ENCODE results near the gene PPP1R15B. TPM values are rescaled to one million over a fixed set of nuclear protein-coding genes. Genes with fewer than 3 reads are reported as not detected.

PPP1R15B gene
- total RNA-seq, 1 experiment from 2014 or later = 52.5 TPM

GRCh38 chr1:204377800-204378668 lies 33.6 kb downstream of the PPP1R15B start:
- DNase-seq (ENCODE audit: low spot score) = peak; percentile 29
- BruUV-seq (replicated peaks) = no TSS peak

DNA sequence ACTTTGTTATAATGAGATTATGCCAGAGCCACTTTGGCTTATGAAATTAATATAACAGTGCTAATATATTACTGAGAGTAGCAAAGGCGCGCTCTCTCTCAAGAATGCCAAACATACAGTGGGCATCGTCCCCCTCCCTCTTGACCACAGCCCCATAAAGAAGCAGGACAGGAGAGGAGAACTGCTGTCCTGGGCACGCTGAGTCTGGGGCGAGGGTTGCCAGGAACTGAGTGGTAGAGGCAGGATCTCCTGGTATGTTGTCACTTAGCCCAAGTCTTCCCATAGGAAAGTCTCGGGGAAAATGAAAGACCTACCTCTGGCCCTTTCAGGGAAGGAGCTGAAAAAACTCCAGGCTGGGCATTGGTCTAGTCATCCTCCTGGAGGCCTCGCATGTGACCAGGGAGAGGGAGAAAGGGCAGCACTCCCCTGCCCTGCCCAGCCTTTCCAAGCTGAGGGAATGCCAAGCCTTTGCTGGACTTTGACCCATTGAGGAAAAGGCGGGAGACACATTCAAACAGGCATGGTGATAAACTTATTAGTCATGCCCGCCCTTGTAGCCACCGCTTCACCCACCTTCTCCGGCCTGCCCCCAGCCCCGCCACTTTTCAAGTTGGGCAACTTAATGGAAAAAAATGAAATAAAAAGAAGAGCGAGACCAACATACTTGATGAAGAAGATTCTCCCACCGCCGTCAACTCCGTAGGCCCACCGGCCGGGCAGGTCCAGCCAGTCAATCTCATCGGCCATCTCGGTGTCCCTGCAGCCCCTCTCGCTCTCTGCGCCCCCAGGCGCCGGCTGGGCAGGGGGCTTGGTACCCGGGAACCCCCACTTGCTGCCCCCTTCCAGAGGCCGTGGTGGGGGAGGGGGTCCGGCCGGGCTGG lies 34.5 kb downstream of the PPP1R15B start:
- H3K36me3 ChIP-seq (ENCODE audit: insufficient read depth, low read length, poor library complexity, severe bottlenecking) = no peaks in the 10 kb centered on the region
- DNase-seq (ENCODE audit: low spot score) = no peak
- H3K4me1 ChIP-seq (ENCODE audit: insufficient read depth, low read length, poor library complexity, severe bottlenecking) = no peaks in the 10 kb centered on the region
- peak overlapping the region; percentile 35 for H3K4me3 ChIP-seq (ENCODE audit: low read depth, low read length, poor library complexity, severe bottlenecking)
- peaks cover 71% of the 10 kb centered on the region for H3K27me3 ChIP-seq (replicated peaks; ENCODE audit: insufficient read depth, low read depth, low read length, poor library complexity)
- ChIA-PET POLR2A (ENCODE audit: low non-redundant PET) (no interaction called here), CTCF (no interaction called here)
- no TSS peak for BruUV-seq (replicated peaks)
- TF ChIP-seq CTCF (conservative IDR thresholded peaks at IDR 0.05; ENCODE audit: low read depth, low read length) (no peak), EZH2 (IDR thresholded peaks at IDR 0.05; ENCODE audit: borderline replicate concordance, low read depth, low read length, poor library complexity, severe bottlenecking) (no peak)
- H3K9me3 ChIP-seq (ENCODE audit: low read depth, low read length, poor library complexity, severe bottlenecking) = no peaks in the 10 kb centered on the region
- no peak overlapping the region for H3K27ac ChIP-seq (ENCODE audit: low read depth, low read length, poor library complexity, severe bottlenecking)
- intact Hi-C loops (cut with micrococcal nuclease; ENCODE audit: unreplicated experiment) = no loop called here

More at GRCh38 chr1:204377800-204378668, 33.6 kb downstream of the PPP1R15B start:
- TF ChIP-seq CTCF (conservative IDR thresholded peaks at IDR 0.05; ENCODE audit: low read depth, low read length) (no peak), EZH2 (IDR thresholded peaks at IDR 0.05; ENCODE audit: borderline replicate concordance, low read depth, low read length, poor library complexity, severe bottlenecking) (peak; percentile 68)
- Histone ChIP-seq H3K27ac (ENCODE audit: low read depth, low read length, poor library complexity, severe bottlenecking) (no peak overlapping the region), H3K27me3 (replicated peaks; ENCODE audit: insufficient read depth, low read depth, low read length, poor library complexity) (peaks cover 65% of the 10 kb centered on the region), H3K36me3 (ENCODE audit: insufficient read depth, low read length, poor library complexity, severe bottlenecking) (no peaks in the 10 kb centered on the region), H3K4me1 (ENCODE audit: insufficient read depth, low read length, poor library complexity, severe bottlenecking) (no peaks in the 10 kb centered on the region), H3K4me3 (ENCODE audit: low read depth, low read length, poor library complexity, severe bottlenecking) (peak overlapping the region; percentile 35), H3K9me3 (ENCODE audit: low read depth, low read length, poor library complexity, severe bottlenecking) (no peaks in the 10 kb centered on the region)
- POLR2A ChIA-PET (ENCODE audit: low non-redundant PET) = interaction anchor here (0.6 kb wide), 1 partner anchor 19 kb away, joined by 7 read pairs; no protein-coding TSS in a partner anchor
- CTCF ChIA-PET = no interaction called here
- intact Hi-C loops (cut with micrococcal nuclease; ENCODE audit: unreplicated experiment) = no loop called here

GRCh38 chr1:204376465-204376864 lies 35.2 kb downstream of the PPP1R15B start:
- no peak overlapping the region for H3K4me3 ChIP-seq (ENCODE audit: low read depth, low read length, poor library complexity, severe bottlenecking)
- H3K4me1 ChIP-seq (ENCODE audit: insufficient read depth, low read length, poor library complexity, severe bottlenecking) = no peaks in the 10 kb centered on the region
- ChIA-PET POLR2A (ENCODE audit: low non-redundant PET) (no interaction called here), CTCF (no interaction called here)
- no peak for DNase-seq (ENCODE audit: low spot score)
- H3K27ac ChIP-seq (ENCODE audit: low read depth, low read length, poor library complexity, severe bottlenecking) = no peak overlapping the region
- BruUV-seq (replicated peaks) = no TSS peak
- no peaks in the 10 kb centered on the region for H3K36me3 ChIP-seq (ENCODE audit: insufficient read depth, low read length, poor library complexity, severe bottlenecking)
- intact Hi-C loops (cut with micrococcal nuclease; ENCODE audit: unreplicated experiment) = no loop called here
- TF ChIP-seq EZH2 (IDR thresholded peaks at IDR 0.05; ENCODE audit: borderline replicate concordance, low read depth, low read length, poor library complexity, severe bottlenecking) (no peak), CTCF (conservative IDR thresholded peaks at IDR 0.05; ENCODE audit: low read depth, low read length) (no peak)
- peaks cover 71% of the 10 kb centered on the region for H3K27me3 ChIP-seq (replicated peaks; ENCODE audit: insufficient read depth, low read depth, low read length, poor library complexity)
- H3K9me3 ChIP-seq (ENCODE audit: low read depth, low read length, poor library complexity, severe bottlenecking) = no peaks in the 10 kb centered on the region

All from A673 (cell line).